HS-27A (cell line): ENCODE measurements around the gene TUBA4B.

Experiments used
- DNase-seq: peaks from one replicate; pipeline ENCODE4 v3.0.0-alpha.2; 2012; ENCODE audit warnings: low read depth, missing footprints

The TUBA4B gene

GRCh38 chr2:219252900-219253752 is at the start of gene TUBA4B:
Gene TUBA4B, plus strand, starts transcription at chr2:219253243. Its CDS starts 165 bp downstream, at chr2:219253408.
- DNase-seq, result no peak

- no peak for DNase-seq
Observed at GRCh38 chr2:219204425-219205164, 48.4 kb upstream of the TUBA4B start.

GRCh38 chr2:219205165-219205538 is 47.9 kb upstream of the TUBA4B start:
- DNase-seq, result no peak

GRCh38 chr2:219205981-219206327 is 47.1 kb upstream of the TUBA4B start:
- no peak for DNase-seq

- DNase-seq, result peak; percentile 47
Observed at GRCh38 chr2:219206328-219207133, 46.5 kb upstream of the TUBA4B start, which contains the start of gene ZFAND2B. Gene ZFAND2B, plus strand, starts transcription at chr2:219206782. Its CDS starts 206 bp downstream, at chr2:219206988.

- DNase-seq, result no peak
Observed at GRCh38 chr2:219207134-219207883, 45.7 kb upstream of the TUBA4B start.

- no peak for DNase-seq
Observed at GRCh38 chr2:219207884-219208740, 44.9 kb upstream of the TUBA4B start.

- no peak for DNase-seq
Observed at GRCh38 chr2:219209236-219210195, 43.5 kb upstream of the TUBA4B start.

- no peak for DNase-seq
Observed at GRCh38 chr2:219210196-219210885, 42.7 kb upstream of the TUBA4B start.

GRCh38 chr2:219210886-219211362 is 42.1 kb upstream of the TUBA4B start:
- DNase-seq, result no peak

GRCh38 chr2:219213026-219213415 is 40.0 kb upstream of the TUBA4B start:
- DNase-seq, result no peak

- no peak for DNase-seq
Observed at GRCh38 chr2:219213486-219214071, 39.5 kb upstream of the TUBA4B start.

GRCh38 chr2:219214141-219214540 is 38.9 kb upstream of the TUBA4B start:
- no peak for DNase-seq

- DNase-seq, result no peak
Observed at GRCh38 chr2:219214786-219215185, 38.3 kb upstream of the TUBA4B start.

GRCh38 chr2:219215871-219216534 is 37.0 kb upstream of the TUBA4B start:
- no peak for DNase-seq

- no peak for DNase-seq
Observed at GRCh38 chr2:219216535-219216915, 36.5 kb upstream of the TUBA4B start.

- DNase-seq, result peak; percentile 29
Observed at GRCh38 chr2:219218217-219218731, 34.8 kb upstream of the TUBA4B start.
